Stimulated activated CD4-positive, alpha-beta T cell treated with anti-CD3 and anti-CD28 coated beads, TNF-alpha, amount 100 ng/mL, for 1 hour (primary cell): ENCODE measurements around the gene OLIG1.

Experiments
- DNase-seq, 3 donors: peaks; one replicate each; pipeline ENCODE4 v3.0.0-alpha.2; 2020; ENCODE audit warnings: low read depth in 3 of 3, low spot score in 1 of 3

Gene OLIG1

DNA sequence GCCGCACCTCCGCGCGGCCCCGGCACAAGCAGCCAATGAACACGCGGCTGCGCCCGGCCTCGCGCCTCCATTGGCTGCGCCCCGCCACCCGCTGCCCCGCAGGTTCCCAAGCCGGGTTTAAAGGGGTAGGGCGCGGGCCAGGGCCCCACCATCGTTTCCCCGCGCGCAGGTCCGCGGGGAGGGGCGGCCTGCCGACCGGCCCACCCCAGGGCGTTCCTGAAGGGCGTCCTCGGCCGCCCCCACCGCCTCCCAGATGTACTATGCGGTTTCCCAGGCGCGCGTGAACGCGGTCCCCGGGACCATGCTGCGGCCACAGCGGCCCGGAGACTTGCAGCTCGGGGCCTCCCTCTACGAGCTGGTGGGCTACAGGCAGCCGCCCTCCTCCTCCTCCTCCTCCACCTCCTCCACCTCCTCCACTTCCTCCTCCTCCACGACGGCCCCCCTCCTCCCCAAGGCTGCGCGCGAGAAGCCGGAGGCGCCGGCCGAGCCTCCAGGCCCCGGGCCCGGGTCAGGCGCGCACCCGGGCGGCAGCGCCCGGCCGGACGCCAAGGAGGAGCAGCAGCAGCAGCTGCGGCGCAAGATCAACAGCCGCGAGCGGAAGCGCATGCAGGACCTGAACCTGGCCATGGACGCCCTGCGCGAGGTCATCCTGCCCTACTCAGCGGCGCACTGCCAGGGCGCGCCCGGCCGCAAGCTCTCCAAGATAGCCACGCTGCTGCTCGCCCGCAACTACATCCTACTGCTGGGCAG, at the start of gene OLIG1:
Gene OLIG1 (plus strand): TSS at position 148 of the 750 bp plus-strand sequence. CDS start 106 bp downstream, at position 254.
- peak in 1 of 3 donors; percentile 16 for DNase-seq

DNA sequence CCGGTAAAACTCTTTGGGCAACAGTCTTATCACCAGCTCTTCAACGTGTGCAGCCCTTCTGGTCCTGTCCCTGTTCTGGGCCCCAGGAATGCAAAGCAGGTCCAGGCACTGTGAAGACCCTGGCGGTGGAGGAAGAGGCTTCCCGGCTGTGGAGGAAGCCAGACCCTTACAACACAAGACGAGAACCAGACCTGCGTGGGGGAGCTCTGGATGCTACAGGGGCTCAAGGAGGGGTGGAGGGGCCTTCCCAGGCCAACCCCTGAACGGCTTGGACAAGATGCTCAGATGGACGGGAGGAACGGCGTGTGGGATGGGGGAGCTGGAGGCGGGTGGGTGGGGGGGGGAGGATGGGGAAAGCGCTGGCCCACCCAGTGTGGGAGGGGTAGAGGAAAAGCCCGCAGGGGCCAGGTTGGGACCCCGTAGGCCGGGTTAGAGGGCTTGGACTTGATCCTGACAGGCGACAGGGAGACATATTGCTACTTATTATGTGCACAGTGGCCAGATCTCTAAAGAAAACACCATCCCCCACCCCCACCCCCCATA, 49.3 kb upstream of the OLIG1 start:
- DNase-seq = no peak

- DNase-seq = no peak
These were observed 48.8 kb upstream of the OLIG1 start for GRCh38 chr21:33021150-33021549.

DNA sequence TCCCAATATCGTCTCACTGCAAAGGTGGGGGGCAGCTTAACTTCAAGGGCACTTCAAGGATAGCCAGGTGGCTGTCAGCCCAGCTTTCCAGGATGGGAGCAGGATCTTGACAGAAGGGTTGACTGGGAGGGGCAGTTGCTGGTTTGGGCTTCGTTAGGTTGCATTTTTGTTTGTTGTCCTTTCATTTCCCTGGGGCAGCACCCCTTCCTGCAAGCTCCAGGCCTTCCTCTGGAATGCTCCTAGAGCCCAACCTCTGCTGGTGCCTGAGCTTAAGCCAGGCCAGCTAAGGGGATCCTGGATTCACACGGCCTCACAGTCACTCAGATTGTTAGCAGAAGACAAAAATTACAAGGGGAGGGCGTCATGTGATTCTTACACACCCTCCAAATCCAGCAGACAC, 48.3 kb upstream of the OLIG1 start:
- no peak for DNase-seq

DNA sequence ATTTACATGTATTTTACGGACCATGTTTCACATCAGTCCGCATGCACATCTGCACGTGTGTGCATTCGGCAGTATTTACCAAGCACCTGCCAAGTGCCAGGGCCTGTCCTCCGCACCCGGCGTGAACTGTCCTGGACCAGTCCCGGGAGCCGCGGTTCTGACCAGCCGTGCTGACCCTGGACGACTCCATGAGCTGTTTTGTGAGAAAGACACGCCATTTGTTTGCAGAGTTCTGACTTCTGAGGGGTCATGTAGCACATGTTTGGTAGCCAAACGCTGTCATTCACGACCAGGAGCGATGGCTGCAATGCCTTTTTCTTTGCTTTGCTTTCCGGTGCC, 47.5 kb upstream of the OLIG1 start:
- no peak for DNase-seq

DNA sequence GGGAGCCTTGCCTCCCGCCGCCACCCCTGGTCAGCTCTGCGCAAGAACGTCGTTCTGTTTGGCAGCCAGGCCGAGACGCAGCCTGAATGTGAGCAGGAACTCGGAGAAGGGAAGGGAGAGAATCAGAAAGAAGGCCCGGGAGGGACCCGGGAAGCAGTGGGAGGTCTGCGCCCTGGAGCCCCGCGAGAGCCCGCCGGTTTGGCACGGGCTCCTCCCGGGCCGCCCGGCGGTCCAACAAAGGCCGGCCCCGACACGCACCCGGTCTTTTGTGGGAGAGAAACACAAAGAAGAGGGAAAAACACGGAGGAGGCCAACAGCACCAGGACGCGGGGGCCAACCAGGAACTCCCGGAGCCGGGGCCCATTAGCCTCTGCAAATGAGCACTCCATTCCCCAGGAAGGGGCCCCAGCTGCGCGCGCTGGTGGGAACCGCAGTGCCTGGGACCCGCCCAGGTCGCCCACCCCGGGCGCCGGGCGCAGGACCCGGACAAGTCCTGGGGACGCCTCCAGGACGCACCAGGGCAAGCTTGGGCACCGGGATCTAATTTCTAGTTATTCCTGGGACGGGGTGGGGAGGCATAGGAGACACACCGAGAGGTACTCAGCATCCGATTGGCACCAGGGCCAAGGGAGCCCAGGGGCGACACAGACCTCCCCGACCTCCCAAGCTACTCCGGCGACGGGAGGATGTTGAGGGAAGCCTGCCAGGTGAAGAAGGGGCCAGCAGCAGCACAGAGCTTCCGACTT, 46.9 kb upstream of the OLIG1 start:
- DNase-seq = no peak

DNA sequence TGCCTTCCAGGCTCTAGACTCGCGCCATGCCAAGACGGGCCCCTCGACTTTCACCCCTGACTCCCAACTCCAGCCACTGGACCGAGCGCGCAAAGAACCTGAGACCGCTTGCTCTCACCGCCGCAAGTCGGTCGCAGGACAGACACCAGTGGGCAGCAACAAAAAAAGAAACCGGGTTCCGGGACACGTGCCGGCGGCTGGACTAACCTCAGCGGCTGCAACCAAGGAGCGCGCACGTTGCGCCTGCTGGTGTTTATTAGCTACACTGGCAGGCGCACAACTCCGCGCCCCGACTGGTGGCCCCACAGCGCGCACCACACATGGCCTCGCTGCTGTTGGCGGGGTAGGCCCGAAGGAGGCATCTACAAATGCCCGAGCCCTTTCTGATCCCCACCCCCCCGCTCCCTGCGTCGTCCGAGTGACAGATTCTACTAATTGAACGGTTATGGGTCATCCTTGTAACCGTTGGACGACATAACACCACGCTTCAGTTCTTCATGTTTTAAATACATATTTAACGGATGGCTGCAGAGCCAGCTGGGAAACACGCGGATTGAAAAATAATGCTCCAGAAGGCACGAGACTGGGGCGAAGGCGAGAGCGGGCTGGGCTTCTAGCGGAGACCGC, 46.3 kb upstream of the OLIG1 start:
- no peak for DNase-seq

DNA sequence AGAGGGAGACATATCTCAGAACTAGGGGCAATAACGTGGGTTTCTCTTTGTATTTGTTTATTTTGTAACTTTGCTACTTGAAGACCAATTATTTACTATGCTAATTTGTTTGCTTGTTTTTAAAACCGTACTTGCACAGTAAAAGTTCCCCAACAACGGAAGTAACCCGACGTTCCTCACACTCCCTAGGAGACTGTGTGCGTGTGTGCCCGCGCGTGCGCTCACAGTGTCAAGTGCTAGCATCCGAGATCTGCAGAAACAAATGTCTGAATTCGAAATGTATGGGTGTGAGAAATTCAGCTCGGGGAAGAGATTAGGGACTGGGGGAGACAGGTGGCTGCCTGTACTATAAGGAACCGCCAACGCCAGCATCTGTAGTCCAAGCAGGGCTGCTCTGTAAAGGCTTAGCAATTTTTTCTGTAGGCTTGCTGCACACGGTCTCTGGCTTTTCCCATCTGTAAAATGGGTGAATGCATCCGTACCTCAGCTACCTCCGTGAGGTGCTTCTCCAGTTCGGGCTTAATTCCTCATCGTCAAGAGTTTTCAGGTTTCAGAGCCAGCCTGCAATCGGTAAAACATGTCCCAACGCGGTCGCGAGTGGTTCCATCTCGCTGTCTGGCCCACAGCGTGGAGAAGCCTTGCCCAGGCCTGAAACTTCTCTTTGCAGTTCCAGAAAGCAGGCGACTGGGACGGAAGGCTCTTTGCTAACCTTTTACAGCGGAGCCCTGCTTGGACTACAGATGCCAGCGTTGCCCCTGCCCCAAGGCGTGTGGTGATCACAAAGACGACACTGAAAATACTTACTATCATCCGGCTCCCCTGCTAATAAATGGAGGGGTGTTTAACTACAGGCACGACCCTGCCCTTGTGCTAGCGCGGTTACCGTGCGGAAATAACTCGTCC, 45.5 kb upstream of the OLIG1 start:
- no peak for DNase-seq

GRCh38 chr21:33025106-33025488, 44.8 kb upstream of the OLIG1 start:
- no peak for DNase-seq

- DNase-seq = no peak
These were observed 44.2 kb upstream of the OLIG1 start, which contains the start of gene OLIG2 for GRCh38 chr21:33025489-33026442. Gene OLIG2, plus strand, starts transcription at chr21:33025935. Its CDS starts 928 bp downstream, at chr21:33026863.

DNA sequence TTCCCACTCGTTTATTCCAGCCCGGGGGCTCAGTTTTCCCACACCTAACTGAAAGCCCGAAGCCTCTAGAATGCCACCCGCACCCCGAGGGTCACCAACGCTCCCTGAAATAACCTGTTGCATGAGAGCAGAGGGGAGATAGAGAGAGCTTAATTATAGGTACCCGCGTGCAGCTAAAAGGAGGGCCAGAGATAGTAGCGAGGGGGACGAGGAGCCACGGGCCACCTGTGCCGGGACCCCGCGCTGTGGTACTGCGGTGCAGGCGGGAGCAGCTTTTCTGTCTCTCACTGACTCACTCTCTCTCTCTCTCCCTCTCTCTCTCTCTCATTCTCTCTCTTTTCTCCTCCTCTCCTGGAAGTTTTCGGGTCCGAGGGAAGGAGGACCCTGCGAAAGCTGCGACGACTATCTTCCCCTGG, 43.5 kb upstream of the OLIG1 start:
- DNase-seq = no peak

GRCh38 chr21:33026878-33027400, 43.0 kb upstream of the OLIG1 start:
- no peak for DNase-seq

DNA sequence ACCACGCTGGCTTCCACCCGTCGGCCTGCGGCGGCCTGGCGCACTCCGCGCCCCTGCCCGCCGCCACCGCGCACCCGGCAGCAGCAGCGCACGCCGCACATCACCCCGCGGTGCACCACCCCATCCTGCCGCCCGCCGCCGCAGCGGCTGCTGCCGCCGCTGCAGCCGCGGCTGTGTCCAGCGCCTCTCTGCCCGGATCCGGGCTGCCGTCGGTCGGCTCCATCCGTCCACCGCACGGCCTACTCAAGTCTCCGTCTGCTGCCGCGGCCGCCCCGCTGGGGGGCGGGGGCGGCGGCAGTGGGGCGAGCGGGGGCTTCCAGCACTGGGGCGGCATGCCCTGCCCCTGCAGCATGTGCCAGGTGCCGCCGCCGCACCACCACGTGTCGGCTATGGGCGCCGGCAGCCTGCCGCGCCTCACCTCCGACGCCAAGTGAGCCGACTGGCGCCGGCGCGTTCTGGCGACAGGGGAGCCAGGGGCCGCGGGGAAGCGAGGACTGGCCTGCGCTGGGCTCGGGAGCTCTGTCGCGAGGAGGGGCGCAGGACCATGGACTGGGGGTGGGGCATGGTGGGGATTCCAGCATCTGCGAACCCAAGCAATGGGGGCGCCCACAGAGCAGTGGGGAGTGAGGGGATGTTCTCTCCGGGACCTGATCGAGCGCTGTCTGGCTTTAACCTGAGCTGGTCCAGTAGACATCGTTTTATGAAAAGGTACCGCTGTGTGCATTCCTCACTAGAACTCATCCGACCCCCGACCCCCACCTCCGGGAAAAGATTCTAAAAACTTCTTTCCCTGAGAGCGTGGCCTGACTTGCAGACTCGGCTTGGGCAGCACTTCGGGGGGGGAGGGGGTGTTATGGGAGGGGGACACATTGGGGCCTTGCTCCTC, 42.3 kb upstream of the OLIG1 start:
- DNase-seq = no peak

GRCh38 chr21:33028287-33028670, 41.7 kb upstream of the OLIG1 start:
- no peak for DNase-seq

GRCh38 chr21:33028773-33029384, 41.1 kb upstream of the OLIG1 start:
- DNase-seq = no peak

DNA sequence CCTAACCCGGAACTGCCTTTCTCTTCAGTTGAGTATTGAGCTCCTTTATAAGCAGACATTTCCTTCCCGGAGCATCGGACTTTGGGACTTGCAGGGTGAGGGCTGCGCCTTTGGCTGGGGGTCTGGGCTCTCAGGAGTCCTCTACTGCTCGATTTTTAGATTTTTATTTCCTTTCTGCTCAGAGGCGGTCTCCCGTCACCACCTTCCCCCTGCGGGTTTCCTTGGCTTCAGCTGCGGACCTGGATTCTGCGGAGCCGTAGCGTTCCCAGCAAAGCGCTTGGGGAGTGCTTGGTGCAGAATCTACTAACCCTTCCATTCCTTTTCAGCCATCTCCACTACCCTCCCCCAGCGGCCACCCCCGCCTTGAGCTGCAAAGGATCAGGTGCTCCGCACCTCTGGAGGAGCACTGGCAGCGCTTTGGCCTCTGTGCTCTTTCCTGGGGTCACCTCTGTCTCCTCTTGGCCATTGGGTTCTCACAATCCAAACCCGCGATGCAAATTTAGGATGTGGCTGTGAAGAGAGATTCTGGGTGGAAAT, 40.5 kb upstream of the OLIG1 start:
- DNase-seq = no peak

DNA sequence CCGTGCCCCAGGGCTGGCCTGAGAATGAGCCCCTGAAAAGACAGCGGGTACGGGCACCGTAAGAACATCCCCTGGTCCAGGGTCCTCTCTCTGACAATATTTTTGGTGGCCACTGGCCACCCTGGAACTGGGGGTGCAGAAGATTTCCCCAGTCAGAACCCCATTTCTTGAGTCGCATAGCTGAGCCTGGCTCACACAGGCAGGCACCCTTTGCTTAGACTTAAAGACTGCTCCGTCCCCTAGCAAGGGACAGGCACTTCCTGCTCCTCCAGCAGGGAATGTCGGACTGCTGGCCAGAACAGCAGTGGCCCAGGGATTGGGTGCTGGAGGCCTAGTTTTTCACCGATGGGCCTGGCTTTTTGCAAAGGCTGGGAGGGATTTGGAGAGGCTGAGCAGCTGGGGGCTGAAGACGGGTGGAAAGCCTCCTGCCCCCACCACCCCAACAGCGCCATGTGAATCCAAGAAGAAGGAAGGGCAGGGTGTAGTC, 39.9 kb upstream of the OLIG1 start:
- no peak for DNase-seq

DNA sequence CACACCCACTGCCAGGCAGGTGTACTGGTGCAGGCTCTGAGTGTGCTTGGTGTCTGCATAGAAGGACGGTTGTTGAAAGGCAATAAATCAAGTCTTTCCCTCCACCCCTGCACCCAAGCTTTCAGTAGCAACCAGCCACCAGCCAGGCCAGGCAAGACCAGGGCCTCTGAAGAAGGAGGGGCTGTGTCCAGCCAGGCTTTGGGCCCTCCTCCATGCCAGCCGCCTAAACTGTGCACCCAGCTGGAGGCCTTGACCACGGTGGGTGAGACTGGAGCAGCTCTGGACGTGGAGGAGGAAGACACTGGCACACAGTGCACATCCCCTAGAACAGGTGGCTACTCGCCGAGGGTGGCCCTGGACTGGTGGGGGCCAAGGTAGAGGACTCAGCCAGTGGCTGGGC, 39.3 kb upstream of the OLIG1 start:
- no peak for DNase-seq
